Liver (tissue), 9 donors: ENCODE measurements around the gene C1orf174. TPM values are rescaled to one million over a fixed set of nuclear protein-coding genes. Genes with fewer than 3 reads are reported as not detected.

Experiments used
- DNase-seq: peaks from one replicate; pipeline ENCODE4 v3.0.0-alpha.2; 2017; ENCODE audit warnings: low spot score
- H3K27ac ChIP-seq, 2 donors: one replicate each; pipeline ENCODE4 v1.7.0; 2013; ENCODE audit warnings: inconsistent platforms in 2 of 2, low read length in 2 of 2, control low read depth in 1 of 2, low read depth in 1 of 2, mild to moderate bottlenecking in 1 of 2
- H3K27me3 ChIP-seq, 4 donors: one replicate each; pipeline versions ENCODE4 v1.6.1 to v1.7.0; 2013; ENCODE audit warnings: low read length in 3 of 4, inconsistent platforms in 1 of 4, mild to moderate bottlenecking in 1 of 4, moderate library complexity in 1 of 4; ENCODE audit not compliant: control insufficient read depth in 4 of 4, insufficient read depth in 4 of 4
- H3K36me3 ChIP-seq, 4 donors: one replicate each; pipeline versions ENCODE4 v1.6.1 to v1.7.0; 2013; ENCODE audit warnings: low read length in 3 of 4, mild to moderate bottlenecking in 3 of 4, low read depth in 1 of 4, moderate library complexity in 1 of 4; ENCODE audit not compliant: control insufficient read depth in 4 of 4, insufficient read depth in 3 of 4
- H3K4me1 ChIP-seq, 4 donors: one replicate each; pipeline versions ENCODE4 v1.6.1 to v1.7.0; 2013; ENCODE audit warnings: low read length in 3 of 4, mild to moderate bottlenecking in 3 of 4, moderate library complexity in 1 of 4; ENCODE audit not compliant: control insufficient read depth in 4 of 4, insufficient read depth in 4 of 4
- H3K4me3 ChIP-seq, 3 donors: one replicate each; pipeline versions ENCODE4 v1.6.1 to v1.7.0; 2013; ENCODE audit warnings: low read length in 3 of 3, control low read depth in 1 of 3, low read depth in 1 of 3, mild to moderate bottlenecking in 1 of 3
- H3K9ac ChIP-seq, 2 donors: one replicate each; pipeline ENCODE4 v1.7.0; 2013; ENCODE audit warnings: low read length in 2 of 2, mild to moderate bottlenecking in 2 of 2, moderate library complexity in 2 of 2, control low read depth in 1 of 2, low read depth in 1 of 2
- H3K9me3 ChIP-seq, 4 donors: one replicate each; pipeline versions ENCODE4 v1.6.1 to v1.7.0; 2013; ENCODE audit warnings: low read length in 3 of 4; ENCODE audit not compliant: control insufficient read depth in 4 of 4
- ATF3 ChIP-seq: IDR thresholded peaks from 2 replicates; pipeline ENCODE4 v1.6.1; 2016; ENCODE audit warnings: antibody characterized with exemption
- CTCF ChIP-seq: fragments of 150-350 bp; IDR thresholded peaks from 2 replicates; pipeline ENCODE4 v1.5.1; 2017; ENCODE audit warnings: improper control_type of control experiment, low read depth, low read length; ENCODE audit not compliant: missing input control
- FOXA1 ChIP-seq: IDR thresholded peaks from 2 replicates; pipeline ENCODE4 v1.6.1; 2016; ENCODE audit warnings: antibody characterized with exemption
- FOXA2 ChIP-seq: IDR thresholded peaks from 2 replicates; pipeline ENCODE4 v1.6.1; 2016; ENCODE audit warnings: antibody characterized with exemption
- GABPA ChIP-seq, 2 donors: IDR thresholded peaks in 1 of 2; conservative IDR thresholded peaks in 1 of 2; 2 replicates each; pipeline ENCODE4 v1.6.1; 2016; ENCODE audit warnings: antibody characterized with exemption in 2 of 2, mild to moderate bottlenecking in 1 of 2, moderate library complexity in 1 of 2
- HNF4A ChIP-seq, 2 donors: conservative IDR thresholded peaks; 2 replicates each; pipeline ENCODE4 v1.6.1; 2016; ENCODE audit warnings: antibody characterized with exemption in 2 of 2, mild to moderate bottlenecking in 2 of 2
- HNF4G ChIP-seq: IDR thresholded peaks from 2 replicates; pipeline ENCODE4 v1.6.1; 2016; ENCODE audit warnings: antibody characterized with exemption
- JUND ChIP-seq, 2 donors: IDR thresholded peaks; 2 replicates each; pipeline ENCODE4 v1.6.1; 2016; ENCODE audit warnings: antibody characterized with exemption in 2 of 2
- MAX ChIP-seq: IDR thresholded peaks from 2 replicates; pipeline ENCODE4 v1.6.1; 2016; ENCODE audit warnings: antibody characterized with exemption
- NR2F2 ChIP-seq: IDR thresholded peaks from 2 replicates; pipeline ENCODE4 v1.6.1; 2016; ENCODE audit warnings: antibody characterized with exemption
- RAD21 ChIP-seq, 2 donors: IDR thresholded peaks; 2 replicates each; pipeline ENCODE4 v1.6.1; 2016; ENCODE audit warnings: antibody characterized with exemption in 2 of 2, mild to moderate bottlenecking in 2 of 2
- SP1 ChIP-seq: IDR thresholded peaks from 2 replicates; pipeline ENCODE4 v1.6.1; 2018; ENCODE audit warnings: antibody characterized with exemption, mild to moderate bottlenecking
- TAF1 ChIP-seq: conservative IDR thresholded peaks from 2 replicates; pipeline ENCODE4 v1.6.1; 2016; ENCODE audit warnings: antibody characterized with exemption, mild to moderate bottlenecking
- YY1 ChIP-seq: IDR thresholded peaks from 2 replicates; pipeline ENCODE4 v1.6.1; 2016; ENCODE audit warnings: antibody characterized with exemption, mild to moderate bottlenecking
- WGBS: extraction: QIAGEN DNeasy Blood & Tissue Kit; methylation state at CpG from one replicate; pipeline ENCODE4 v1.1.7; 2013; 5-methylcytosine and 5-hydroxymethylcytosine counted together
- polyA plus RNA-seq, 2 donors: library from polyadenylated mRNA; stranded (reverse) in 1 of 2; unstranded in 1 of 2; fragments of 200-250 nt in 1 of 2; fragments of >200 nt in 1 of 2; fragmentation: Nextera tagmentation in 1 of 2; extraction: Ambion mirVana in 1 of 2; gene quantifications; one replicate each; pipeline versions ENCODE4 v1.2.1 to v1.2.3, GENCODE V29; 2013 to 2015
- total RNA-seq, 2 donors: library from RNA; depleted of rRNA; stranded (reverse); fragments of >200 nt; gene quantifications; one replicate each; pipeline ENCODE4 v1.2.3, GENCODE V29; 2014
- TF ChIP-seq, protein P1 (sequence below): IDR thresholded peaks from 2 replicates; pipeline ENCODE4 v1.6.1; 2016; ENCODE audit warnings: antibody characterized with exemption
- TF ChIP-seq, protein P2 (sequence below): IDR thresholded peaks from 2 replicates; pipeline ENCODE4 v1.6.1; 2016; ENCODE audit warnings: antibody characterized with exemption, mild to moderate bottlenecking
- donor health status: healthy.
- donor health status: healthy.
- donor health status: healthy.
- donor health status: healthy.
- donor health status: healthy.

C1orf174 gene
- total and polyA plus RNA-seq, 4 donors, result 10.4 to 17.0 (median 13.8) TPM

DNA sequence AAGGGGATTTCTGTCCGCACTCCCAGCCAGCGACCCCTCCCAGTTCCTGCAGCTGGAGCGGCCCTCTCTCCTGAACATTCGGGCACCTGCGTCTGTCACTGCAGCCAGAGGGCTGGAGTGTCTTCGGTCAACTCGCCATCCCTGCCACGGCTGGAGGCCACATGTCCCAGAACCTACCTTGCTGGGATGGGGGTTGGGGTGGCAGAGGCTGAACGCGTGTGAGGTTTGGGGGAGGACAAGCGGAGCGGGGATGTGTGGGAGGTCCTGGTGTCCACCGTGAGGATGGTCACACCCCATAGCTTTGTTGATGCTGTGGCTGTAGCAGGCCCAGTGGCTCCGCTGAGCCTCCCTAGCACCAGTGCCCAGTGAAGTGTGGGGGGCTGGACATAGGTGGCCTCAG is 14.8 kb upstream of the C1orf174 start:
- WGBS, result 89% methylated on average over 14 of the region's 14 CpGs
- TF ChIP-seq NR2F2 (no peak), ATF3 (no peak), YY1 (no peak), TAF1 (no peak), MAX (no peak), HNF4A (conservative IDR thresholded peaks at IDR 0.05) (no peak), FOXA2 (no peak), JUND (IDR thresholded peaks at IDR 0.05) (no peak), HNF4G (no peak), GABPA (IDR thresholded peaks at IDR 0.05 in 1 of 2, conservative IDR thresholded peaks at IDR 0.05 in 1 of 2) (no peak), SP1 (no peak), FOXA1 (no peak), RAD21 (IDR thresholded peaks at IDR 0.05) (no peak)
- TF ChIP-seq, protein P1, sequence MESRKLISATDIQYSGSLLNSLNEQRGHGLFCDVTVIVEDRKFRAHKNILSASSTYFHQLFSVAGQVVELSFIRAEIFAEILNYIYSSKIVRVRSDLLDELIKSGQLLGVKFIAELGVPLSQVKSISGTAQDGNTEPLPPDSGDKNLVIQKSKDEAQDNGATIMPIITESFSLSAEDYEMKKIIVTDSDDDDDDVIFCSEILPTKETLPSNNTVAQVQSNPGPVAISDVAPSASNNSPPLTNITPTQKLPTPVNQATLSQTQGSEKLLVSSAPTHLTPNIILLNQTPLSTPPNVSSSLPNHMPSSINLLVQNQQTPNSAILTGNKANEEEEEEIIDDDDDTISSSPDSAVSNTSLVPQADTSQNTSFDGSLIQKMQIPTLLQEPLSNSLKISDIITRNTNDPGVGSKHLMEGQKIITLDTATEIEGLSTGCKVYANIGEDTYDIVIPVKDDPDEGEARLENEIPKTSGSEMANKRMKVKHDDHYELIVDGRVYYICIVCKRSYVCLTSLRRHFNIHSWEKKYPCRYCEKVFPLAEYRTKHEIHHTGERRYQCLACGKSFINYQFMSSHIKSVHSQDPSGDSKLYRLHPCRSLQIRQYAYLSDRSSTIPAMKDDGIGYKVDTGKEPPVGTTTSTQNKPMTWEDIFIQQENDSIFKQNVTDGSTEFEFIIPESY, result no peak
- TF ChIP-seq, protein P2, sequence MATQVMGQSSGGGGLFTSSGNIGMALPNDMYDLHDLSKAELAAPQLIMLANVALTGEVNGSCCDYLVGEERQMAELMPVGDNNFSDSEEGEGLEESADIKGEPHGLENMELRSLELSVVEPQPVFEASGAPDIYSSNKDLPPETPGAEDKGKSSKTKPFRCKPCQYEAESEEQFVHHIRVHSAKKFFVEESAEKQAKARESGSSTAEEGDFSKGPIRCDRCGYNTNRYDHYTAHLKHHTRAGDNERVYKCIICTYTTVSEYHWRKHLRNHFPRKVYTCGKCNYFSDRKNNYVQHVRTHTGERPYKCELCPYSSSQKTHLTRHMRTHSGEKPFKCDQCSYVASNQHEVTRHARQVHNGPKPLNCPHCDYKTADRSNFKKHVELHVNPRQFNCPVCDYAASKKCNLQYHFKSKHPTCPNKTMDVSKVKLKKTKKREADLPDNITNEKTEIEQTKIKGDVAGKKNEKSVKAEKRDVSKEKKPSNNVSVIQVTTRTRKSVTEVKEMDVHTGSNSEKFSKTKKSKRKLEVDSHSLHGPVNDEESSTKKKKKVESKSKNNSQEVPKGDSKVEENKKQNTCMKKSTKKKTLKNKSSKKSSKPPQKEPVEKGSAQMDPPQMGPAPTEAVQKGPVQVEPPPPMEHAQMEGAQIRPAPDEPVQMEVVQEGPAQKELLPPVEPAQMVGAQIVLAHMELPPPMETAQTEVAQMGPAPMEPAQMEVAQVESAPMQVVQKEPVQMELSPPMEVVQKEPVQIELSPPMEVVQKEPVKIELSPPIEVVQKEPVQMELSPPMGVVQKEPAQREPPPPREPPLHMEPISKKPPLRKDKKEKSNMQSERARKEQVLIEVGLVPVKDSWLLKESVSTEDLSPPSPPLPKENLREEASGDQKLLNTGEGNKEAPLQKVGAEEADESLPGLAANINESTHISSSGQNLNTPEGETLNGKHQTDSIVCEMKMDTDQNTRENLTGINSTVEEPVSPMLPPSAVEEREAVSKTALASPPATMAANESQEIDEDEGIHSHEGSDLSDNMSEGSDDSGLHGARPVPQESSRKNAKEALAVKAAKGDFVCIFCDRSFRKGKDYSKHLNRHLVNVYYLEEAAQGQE, result no peak
- H3K27ac ChIP-seq, result no peak overlapping the region
- DNase-seq, result no peak
- H3K4me3 ChIP-seq, result no peak overlapping the region
- no peaks in the 10 kb centered on the region for H3K36me3 ChIP-seq
- H3K9ac ChIP-seq, result no peak overlapping the region
- H3K27me3 ChIP-seq, result peaks cover 0 to 3% (median 0%) of the 10 kb centered on the region in 4 donors
- H3K9me3 ChIP-seq, result no peaks in the 10 kb centered on the region
- peaks cover 0 to 6% (median 0%) of the 10 kb centered on the region in 4 donors for H3K4me1 ChIP-seq

DNA sequence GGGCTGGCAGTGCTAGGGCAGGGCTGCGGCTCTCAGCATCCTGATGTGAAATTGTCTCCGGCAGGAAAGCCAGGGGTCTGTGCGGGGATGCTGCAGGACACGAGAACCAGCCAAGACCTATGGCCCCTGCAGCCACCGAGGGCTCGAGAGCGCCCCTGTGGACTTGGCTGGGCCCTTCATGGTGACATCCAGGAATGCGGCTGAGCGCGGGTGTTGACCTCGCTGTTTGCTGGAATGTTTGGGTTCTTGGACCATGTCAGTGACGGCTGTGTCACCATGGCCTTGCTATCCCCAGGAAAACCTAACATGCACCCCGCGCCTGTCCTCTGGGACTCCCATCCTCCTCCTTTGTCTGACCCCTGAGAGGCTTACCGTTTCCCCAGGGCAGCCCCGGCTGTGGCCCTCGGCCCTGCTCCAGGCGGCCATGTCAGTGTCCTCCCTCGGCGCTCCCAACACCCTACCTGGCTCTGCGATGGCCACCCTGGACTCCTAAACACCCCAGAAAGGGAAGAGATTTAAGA is 14.3 kb upstream of the C1orf174 start:
- WGBS, result 93% methylated on average over 21 of the region's 21 CpGs
- DNase-seq, result no peak
- Histone ChIP-seq H3K4me1 (peaks cover 0 to 6% (median 0%) of the 10 kb centered on the region in 4 donors), H3K27ac (no peak overlapping the region), H3K27me3 (peaks cover 0 to 3% (median 0%) of the 10 kb centered on the region in 4 donors), H3K9me3 (no peaks in the 10 kb centered on the region), H3K9ac (no peak overlapping the region), H3K36me3 (no peaks in the 10 kb centered on the region), H3K4me3 (no peak overlapping the region)
- TF ChIP-seq, protein P1, result no peak
- TF ChIP-seq NR2F2 (no peak), HNF4G (no peak), HNF4A (conservative IDR thresholded peaks at IDR 0.05) (no peak), FOXA2 (no peak), YY1 (no peak), GABPA (IDR thresholded peaks at IDR 0.05 in 1 of 2, conservative IDR thresholded peaks at IDR 0.05 in 1 of 2) (no peak), MAX (no peak), ATF3 (no peak), JUND (IDR thresholded peaks at IDR 0.05) (no peak), CTCF (no peak), RAD21 (IDR thresholded peaks at IDR 0.05) (no peak)
- TF ChIP-seq, protein P2, result no peak
